SK-N-MC (cell line): ENCODE data around the gene HOXC11.

Source experiments
- EZH2 ChIP-seq: fragments of 200-600 bp; sonication (generic); IDR thresholded peaks from one replicate; pipeline ENCODE4 v1.6.1; 2017; ENCODE audit warnings: antibody characterized with exemption
- FOXP2 ChIP-seq: optimal IDR thresholded peaks from 2 replicates; pipeline ENCODE3; 2011; ENCODE audit warnings: mild to moderate bottlenecking, moderate library complexity; ENCODE audit not compliant: insufficient read depth; ENCODE audit errors: extremely low read length, control extremely low read depth
- POLR2AphosphoS5 ChIP-seq: IDR thresholded peaks from 2 replicates; pipeline ENCODE4 v1.6.1; 2012; ENCODE audit warnings: mild to moderate bottlenecking, low read depth, low read length, borderline replicate concordance

DNA sequence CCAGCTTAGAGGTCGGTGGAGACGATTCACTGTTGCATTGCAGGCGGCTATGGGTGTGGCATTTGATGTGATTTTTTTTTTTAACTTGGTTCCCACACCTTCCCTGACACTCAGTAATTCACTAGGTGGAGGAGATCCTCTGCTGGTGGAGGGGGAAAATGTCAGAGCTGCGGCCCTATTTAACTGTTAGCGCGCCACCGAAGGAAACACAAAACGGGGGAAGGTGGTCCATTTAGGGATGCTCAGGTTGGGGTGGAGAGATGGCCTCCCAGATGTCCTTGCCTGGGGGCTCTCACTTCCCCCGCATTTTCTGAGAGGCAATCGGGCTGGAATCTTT lies 22.5 kb upstream of the HOXC11 start:
- TF ChIP-seq FOXP2 = no peak
- no peak for TF ChIP-seq POLR2AphosphoS5
- TF ChIP-seq EZH2 = no peak
